Mesenchymal stem cell (in vitro differentiated cells and primary cell): ENCODE data around the gene FAM13A.
"Not testable (repeated sequence)": the region's sequence is repeated elsewhere in the genome, so short reads cannot be mapped to it uniquely, and the experiment has no call there.

Source experiments
- DNase-seq: peaks from one replicate; pipeline ENCODE4 v3.0.0-alpha.2; 2013
- H2AFZ ChIP-seq: one replicate; pipeline ENCODE4 v1.6.1; 2013; ENCODE audit warnings: low read depth, mild to moderate bottlenecking, control low read depth, inconsistent platforms, low read length, moderate library complexity
- H2AK5ac ChIP-seq: 2 replicates; pipeline ENCODE4 v1.6.1; 2013; ENCODE audit warnings: low read length, moderate library complexity, mild to moderate bottlenecking, inconsistent platforms; ENCODE audit not compliant: severe bottlenecking
- H2BK120ac ChIP-seq: one replicate; pipeline ENCODE4 v1.6.1; 2013; ENCODE audit warnings: low read depth, mild to moderate bottlenecking, inconsistent platforms, low read length, moderate library complexity
- H2BK12ac ChIP-seq, 2 experiments: one replicate each; pipeline ENCODE4 v1.6.1; 2013; ENCODE audit warnings: inconsistent platforms in 2 of 2, low read length in 2 of 2, mild to moderate bottlenecking in 2 of 2, moderate library complexity in 2 of 2, control low read depth in 1 of 2
- H2BK15ac ChIP-seq: one replicate; pipeline ENCODE4 v1.6.1; 2013; ENCODE audit warnings: mild to moderate bottlenecking, low read depth, inconsistent platforms; ENCODE audit not compliant: poor library complexity, severe bottlenecking
- H2BK5ac ChIP-seq: 2 replicates; pipeline ENCODE4 v1.6.1; 2013; ENCODE audit warnings: low read depth, mild to moderate bottlenecking, low read length, control low read depth, inconsistent platforms; ENCODE audit not compliant: poor library complexity, severe bottlenecking
- H3K14ac ChIP-seq, 2 experiments: one replicate each; pipeline ENCODE4 v1.6.1; 2013; ENCODE audit warnings: inconsistent platforms in 2 of 2, low read length in 2 of 2, control low read depth in 1 of 2, mild to moderate bottlenecking in 1 of 2, moderate library complexity in 1 of 2
- H3K18ac ChIP-seq, 2 experiments: one replicate each; pipeline ENCODE4 v1.6.1; 2013; ENCODE audit warnings: inconsistent platforms in 2 of 2, low read length in 2 of 2, control low read depth in 1 of 2, low read depth in 1 of 2, mild to moderate bottlenecking in 1 of 2
- H3K23ac ChIP-seq, 2 experiments: one replicate each; pipeline ENCODE4 v1.6.1; 2013; ENCODE audit warnings: inconsistent platforms in 2 of 2, low read length in 2 of 2, mild to moderate bottlenecking in 2 of 2, moderate library complexity in 2 of 2, control low read depth in 1 of 2
- H3K27ac ChIP-seq: 2 replicates; pipeline ENCODE4 v1.5.1; 2013; ENCODE audit warnings: mild to moderate bottlenecking, moderate library complexity, low read length, control low read depth, inconsistent platforms; ENCODE audit not compliant: poor library complexity, severe bottlenecking
- H3K27me3 ChIP-seq, 2 experiments: 2 replicates each; pipeline versions ENCODE4 v1.6.1 to v1.7.0; 2013; ENCODE audit warnings: low read length in 2 of 2, mild to moderate bottlenecking in 2 of 2, moderate library complexity in 2 of 2, control low read depth in 1 of 2, inconsistent platforms in 1 of 2; ENCODE audit not compliant: control insufficient read depth in 1 of 2, insufficient read depth in 1 of 2
- H3K36me3 ChIP-seq, 2 experiments: 2 replicates each; pipeline versions ENCODE4 v1.6.1 to v1.7.0; 2013; ENCODE audit warnings: low read length in 2 of 2, control low read depth in 1 of 2, inconsistent platforms in 1 of 2, low read depth in 1 of 2, mild to moderate bottlenecking in 1 of 2; ENCODE audit not compliant: insufficient read depth in 2 of 2, control insufficient read depth in 1 of 2
- H3K4ac ChIP-seq, 2 experiments: one replicate each; pipeline ENCODE4 v1.6.1; 2013; ENCODE audit warnings: inconsistent platforms in 2 of 2, low read length in 2 of 2, mild to moderate bottlenecking in 2 of 2, moderate library complexity in 2 of 2, control low read depth in 1 of 2, low read depth in 1 of 2
- H3K4me1 ChIP-seq: 2 replicates; pipeline ENCODE4 v1.6.1; 2013; ENCODE audit warnings: low read depth, low read length, control low read depth; ENCODE audit not compliant: control insufficient read depth, insufficient read depth
- H3K4me2 ChIP-seq: 2 replicates; pipeline ENCODE4 v1.6.1; 2013; ENCODE audit warnings: low read length, mild to moderate bottlenecking, inconsistent platforms; ENCODE audit not compliant: poor library complexity, severe bottlenecking
- H3K4me3 ChIP-seq, 2 experiments: 2 replicates each; pipeline versions ENCODE4 v1.5.1 to v1.7.0; 2013; ENCODE audit warnings: low read length in 2 of 2, mild to moderate bottlenecking in 2 of 2, control low read depth in 1 of 2, low read depth in 1 of 2; ENCODE audit not compliant: insufficient read depth in 1 of 2
- H3K79me1 ChIP-seq: replicated peaks from 2 replicates; pipeline ENCODE4 v1.6.1; 2013; ENCODE audit warnings: mild to moderate bottlenecking, control low read depth, low read length, inconsistent platforms; ENCODE audit not compliant: poor library complexity, severe bottlenecking
- H3K9ac ChIP-seq: 2 replicates; pipeline ENCODE4 v1.7.0; 2013; ENCODE audit warnings: mild to moderate bottlenecking, low read length, moderate library complexity
- H3K9me3 ChIP-seq: 2 replicates; pipeline ENCODE4 v1.7.0; 2013; ENCODE audit warnings: mild to moderate bottlenecking, low read length; ENCODE audit not compliant: control insufficient read depth
- H4K8ac ChIP-seq: one replicate; pipeline ENCODE4 v1.6.1; 2013; ENCODE audit warnings: inconsistent platforms, mild to moderate bottlenecking, low read length, moderate library complexity
- H4K91ac ChIP-seq: one replicate; pipeline ENCODE4 v1.6.1; 2013; ENCODE audit warnings: mild to moderate bottlenecking, low read length, inconsistent platforms
- WGBS: methylation state at CpG from one replicate; pipeline ENCODE4 v1.1.7; 2013; ENCODE audit warnings: mixed read lengths; 5-methylcytosine and 5-hydroxymethylcytosine counted together

The FAM13A gene

DNA sequence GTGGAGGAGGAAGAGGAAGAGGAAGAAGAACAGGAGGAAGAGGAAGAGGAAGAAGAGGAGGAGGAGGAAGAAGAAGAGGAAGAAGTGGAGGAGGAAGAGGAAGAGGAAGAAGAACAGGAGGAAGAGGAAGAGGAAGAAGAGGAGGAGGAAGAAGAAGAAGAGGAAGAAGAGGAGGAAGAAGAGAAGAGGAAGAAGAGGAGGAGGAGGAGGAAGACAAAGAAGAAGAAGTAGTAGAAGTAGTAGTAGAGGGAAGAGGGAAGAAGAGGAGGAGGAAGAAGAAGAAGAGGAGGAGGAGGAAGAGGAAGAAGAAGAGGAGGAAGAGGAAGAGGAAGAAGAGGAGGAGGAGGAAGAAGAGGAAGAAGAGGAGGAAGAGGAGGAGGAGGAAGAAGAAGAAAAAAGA is 143.8 kb downstream of the FAM13A start:
- H4K8ac ChIP-seq, H2BK12ac ChIP-seq, H3K14ac ChIP-seq, H3K9me3 ChIP-seq, H2BK5ac ChIP-seq, H3K18ac ChIP-seq, H3K27me3 ChIP-seq, H3K4me3 ChIP-seq, H3K79me1 ChIP-seq, H3K36me3 ChIP-seq, H3K23ac ChIP-seq, H3K9ac ChIP-seq, H3K4me1 ChIP-seq, H2AFZ ChIP-seq, H2BK15ac ChIP-seq, H2AK5ac ChIP-seq, H4K91ac ChIP-seq, H3K4me2 ChIP-seq, DNase-seq, H2BK120ac ChIP-seq, H3K4ac ChIP-seq, H3K27ac ChIP-seq: not testable (repeated sequence)

- no peak overlapping the region for H4K8ac ChIP-seq
- H3K14ac ChIP-seq: no peak overlapping the region
- no peak overlapping the region for H2BK15ac ChIP-seq
- peaks cover 2% of the 10 kb centered on the region for H3K79me1 ChIP-seq
- H3K27me3 ChIP-seq: no peaks in the 10 kb centered on the region
- 100% methylated on average over 4 of the region's 5 CpGs for WGBS
- H2AFZ ChIP-seq: no peak overlapping the region
- H3K4me3 ChIP-seq: no peak overlapping the region
- no peaks in the 10 kb centered on the region for H3K9me3 ChIP-seq
- H3K36me3 ChIP-seq: no peaks in the 10 kb centered on the region
- H2BK120ac ChIP-seq: no peak overlapping the region
- H3K4me2 ChIP-seq: no peak overlapping the region
- DNase-seq: no peak
- no peak overlapping the region for H3K23ac ChIP-seq
- H3K4me1 ChIP-seq: no peaks in the 10 kb centered on the region
- H3K9ac ChIP-seq: no peak overlapping the region
- H2BK5ac ChIP-seq: no peak overlapping the region
- H2AK5ac ChIP-seq: no peak overlapping the region
- no peak overlapping the region for H2BK12ac ChIP-seq
- H3K27ac ChIP-seq: no peak overlapping the region
- no peak overlapping the region for H4K91ac ChIP-seq
- no peak overlapping the region for H3K4ac ChIP-seq
- no peak overlapping the region for H3K18ac ChIP-seq
These were observed 145.5 kb downstream of the FAM13A start for GRCh38 chr4:88911246-88912212.

GRCh38 chr4:88910101-88910500 is 146.9 kb downstream of the FAM13A start:
- 100% methylated on average over 2 of the region's 2 CpGs for whole genome bisulfite sequencing
- H2AK5ac ChIP-seq: no peak overlapping the region
- H3K9me3 ChIP-seq: no peaks in the 10 kb centered on the region
- H3K27ac ChIP-seq: no peak overlapping the region
- no peak overlapping the region for H3K4me3 ChIP-seq
- H3K4ac ChIP-seq: no peak overlapping the region
- DNase-seq: no peak
- H2BK120ac ChIP-seq: no peak overlapping the region
- H3K27me3 ChIP-seq: no peaks in the 10 kb centered on the region
- H2AFZ ChIP-seq: no peak overlapping the region
- no peak overlapping the region for H3K18ac ChIP-seq
- H3K4me1 ChIP-seq: no peaks in the 10 kb centered on the region
- H3K79me1 ChIP-seq: peaks cover 2% of the 10 kb centered on the region
- H3K4me2 ChIP-seq: no peak overlapping the region
- peaks cover 0 to 2% of the 10 kb centered on the region in 2 experiments for H3K36me3 ChIP-seq
- no peak overlapping the region for H2BK12ac ChIP-seq
- no peak overlapping the region for H2BK5ac ChIP-seq
- H2BK15ac ChIP-seq: no peak overlapping the region
- no peak overlapping the region for H3K14ac ChIP-seq
- no peak overlapping the region for H3K9ac ChIP-seq
- no peak overlapping the region for H4K91ac ChIP-seq
- no peak overlapping the region for H4K8ac ChIP-seq
- no peak overlapping the region for H3K23ac ChIP-seq

- no peak overlapping the region for H2BK5ac ChIP-seq
- H2BK15ac ChIP-seq: no peak overlapping the region
- no peak overlapping the region for H3K18ac ChIP-seq
- no peaks in the 10 kb centered on the region for H3K4me1 ChIP-seq
- H3K14ac ChIP-seq: no peak overlapping the region
- H3K79me1 ChIP-seq: peaks cover 1% of the 10 kb centered on the region
- H3K27me3 ChIP-seq: no peaks in the 10 kb centered on the region
- no peak overlapping the region for H4K8ac ChIP-seq
- H2BK120ac ChIP-seq: no peak overlapping the region
- H3K27ac ChIP-seq: no peak overlapping the region
- 92% methylated on average over 3 of the region's 3 CpGs for WGBS
- no peak for DNase-seq
- H3K9me3 ChIP-seq: no peaks in the 10 kb centered on the region
- no peak overlapping the region for H2BK12ac ChIP-seq
- no peak overlapping the region for H3K23ac ChIP-seq
- no peak overlapping the region for H3K4me2 ChIP-seq
- no peak overlapping the region for H3K9ac ChIP-seq
- no peak overlapping the region for H2AFZ ChIP-seq
- H2AK5ac ChIP-seq: no peak overlapping the region
- H4K91ac ChIP-seq: no peak overlapping the region
- H3K36me3 ChIP-seq: peaks cover 2 to 6% of the 10 kb centered on the region in 2 experiments
- no peak overlapping the region for H3K4me3 ChIP-seq
- H3K4ac ChIP-seq: no peak overlapping the region
These were observed 148.5 kb downstream of the FAM13A start for GRCh38 chr4:88908521-88908920.
